ENCODE data around the gene DNER. TPM values are rescaled to one million over a fixed set of nuclear protein-coding genes. Genes with fewer than 3 reads are reported as not detected.

DNER gene
- total RNA-seq, 3 donors from 2014 or later (not counting 1 experiment from before 2014, with no cell fraction given), result not detected

DNA sequence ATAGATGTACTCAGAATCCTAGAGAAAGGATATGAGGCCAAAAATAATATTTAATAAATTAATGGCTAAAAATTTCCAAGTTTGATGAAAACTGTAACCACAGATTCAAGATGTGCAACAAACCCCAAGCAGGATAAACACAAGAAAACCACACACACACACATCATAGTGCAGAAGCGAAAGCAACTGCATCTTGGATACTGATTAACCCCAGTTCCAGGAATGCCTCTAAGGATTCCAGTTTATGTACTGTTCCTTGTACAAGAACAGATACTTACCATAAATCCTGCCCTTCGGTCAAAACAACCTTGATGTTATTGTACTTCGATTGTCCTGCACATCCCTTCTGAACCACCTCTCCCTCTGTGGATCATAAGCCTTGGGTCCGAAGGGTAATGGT, 320.4 kb downstream of the DNER start:
- no peak overlapping the region for H3K27ac Mint-ChIP-seq
- H3K36me3 ChIP-seq (ENCODE audit: control insufficient read depth, insufficient read depth, low read length), result no peaks in the 10 kb centered on the region
- no peak overlapping the region for H3K27ac ChIP-seq (ENCODE audit: low read length)
- peaks cover 6% of the 10 kb centered on the region for H3K9me3 ChIP-seq (ENCODE audit: control insufficient read depth, insufficient read depth, low read length)
- no peaks in the 10 kb centered on the region for H3K27me3 Mint-ChIP-seq (ENCODE audit: low read depth in 2 of 2)
- TF ChIP-seq, protein P1, sequence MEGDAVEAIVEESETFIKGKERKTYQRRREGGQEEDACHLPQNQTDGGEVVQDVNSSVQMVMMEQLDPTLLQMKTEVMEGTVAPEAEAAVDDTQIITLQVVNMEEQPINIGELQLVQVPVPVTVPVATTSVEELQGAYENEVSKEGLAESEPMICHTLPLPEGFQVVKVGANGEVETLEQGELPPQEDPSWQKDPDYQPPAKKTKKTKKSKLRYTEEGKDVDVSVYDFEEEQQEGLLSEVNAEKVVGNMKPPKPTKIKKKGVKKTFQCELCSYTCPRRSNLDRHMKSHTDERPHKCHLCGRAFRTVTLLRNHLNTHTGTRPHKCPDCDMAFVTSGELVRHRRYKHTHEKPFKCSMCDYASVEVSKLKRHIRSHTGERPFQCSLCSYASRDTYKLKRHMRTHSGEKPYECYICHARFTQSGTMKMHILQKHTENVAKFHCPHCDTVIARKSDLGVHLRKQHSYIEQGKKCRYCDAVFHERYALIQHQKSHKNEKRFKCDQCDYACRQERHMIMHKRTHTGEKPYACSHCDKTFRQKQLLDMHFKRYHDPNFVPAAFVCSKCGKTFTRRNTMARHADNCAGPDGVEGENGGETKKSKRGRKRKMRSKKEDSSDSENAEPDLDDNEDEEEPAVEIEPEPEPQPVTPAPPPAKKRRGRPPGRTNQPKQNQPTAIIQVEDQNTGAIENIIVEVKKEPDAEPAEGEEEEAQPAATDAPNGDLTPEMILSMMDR (IDR thresholded peaks at IDR 0.05), result no peak
- H3K4me3 Mint-ChIP-seq, result no peak overlapping the region
- 89% methylated on average over 1 of the region's 4 CpGs for WGBS (ENCODE audit: insufficient coverage)
- H3K9me3 Mint-ChIP-seq, result peaks cover 2 to 9% of the 10 kb centered on the region in 2 donors
- no peaks in the 10 kb centered on the region for H3K27me3 ChIP-seq (ENCODE audit: control insufficient read depth, insufficient read depth, low read length)
- no peaks in the 10 kb centered on the region for H3K4me1 ChIP-seq (ENCODE audit: control insufficient read depth, insufficient read depth, low read length)
- no peak for ATAC-seq
- H3K4me3 ChIP-seq (ENCODE audit: low read length), result no peak overlapping the region
- H3K4me1 Mint-ChIP-seq, result no peaks in the 10 kb centered on the region
- DNase-seq, result no peak
- intact Hi-C loops (cut with micrococcal nuclease), result no loop called here
- H3K36me3 Mint-ChIP-seq, result no peaks in the 10 kb centered on the region

DNA sequence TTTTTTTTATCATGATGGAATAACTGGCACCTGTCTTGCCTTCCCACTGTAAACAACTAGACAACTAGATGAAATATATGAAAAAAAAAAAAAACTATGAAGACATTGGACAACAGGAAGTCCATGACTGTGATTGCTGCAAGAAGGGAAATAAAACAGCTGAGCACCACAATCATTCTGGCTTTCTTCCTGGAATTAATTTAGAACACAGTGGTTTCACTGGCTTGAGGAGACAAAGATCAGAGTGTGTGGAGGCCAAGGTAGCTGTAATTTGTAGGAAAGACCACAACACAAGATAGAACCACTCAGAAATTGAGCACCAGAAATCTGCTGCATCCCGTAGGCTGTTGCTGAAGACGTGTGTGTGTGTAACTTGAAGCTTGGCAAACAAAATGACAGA, 322.2 kb downstream of the DNER start:
- 90% methylated on average over 2 of the region's 2 CpGs for WGBS (ENCODE audit: insufficient coverage)
- Mint-ChIP-seq H3K36me3 (no peaks in the 10 kb centered on the region), H3K27ac (no peak overlapping the region), H3K4me3 (no peak overlapping the region), H3K4me1 (no peaks in the 10 kb centered on the region), H3K9me3 (peaks cover 2 to 5% of the 10 kb centered on the region in 2 donors), H3K27me3 (ENCODE audit: low read depth in 2 of 2) (no peaks in the 10 kb centered on the region)
- DNase-seq (no peak), ATAC-seq (no peak)
- Histone ChIP-seq H3K4me1 (ENCODE audit: control insufficient read depth, insufficient read depth, low read length) (no peaks in the 10 kb centered on the region), H3K4me3 (ENCODE audit: low read length) (no peak overlapping the region), H3K9me3 (ENCODE audit: control insufficient read depth, insufficient read depth, low read length) (peaks cover 6% of the 10 kb centered on the region), H3K27ac (ENCODE audit: low read length) (no peak overlapping the region), H3K27me3 (ENCODE audit: control insufficient read depth, insufficient read depth, low read length) (no peaks in the 10 kb centered on the region), H3K36me3 (ENCODE audit: control insufficient read depth, insufficient read depth, low read length) (no peaks in the 10 kb centered on the region)
- intact Hi-C loops (cut with micrococcal nuclease), result no loop called here
- TF ChIP-seq, protein P1 (IDR thresholded peaks at IDR 0.05), result no peak

DNA sequence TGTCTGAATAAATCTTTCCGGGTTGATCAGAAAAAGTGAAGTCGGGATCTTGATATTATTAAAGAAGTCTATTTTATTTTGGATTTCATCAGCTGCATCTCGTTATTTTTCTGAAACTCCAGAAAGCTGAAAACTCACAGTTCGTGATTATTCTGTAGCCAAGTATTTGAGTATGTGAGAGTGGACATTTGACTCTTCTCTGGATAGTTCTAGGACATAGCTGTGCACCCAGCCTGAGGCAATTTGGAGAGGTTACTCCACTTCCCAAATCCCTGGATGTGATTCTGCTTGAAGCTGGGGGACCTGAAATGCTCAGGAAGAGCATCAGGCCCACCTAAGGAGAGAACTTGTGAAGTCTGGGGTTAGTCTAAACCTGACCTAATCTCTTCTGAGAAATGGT, 325.6 kb downstream of the DNER start:
- H3K4me3 Mint-ChIP-seq, result no peak overlapping the region
- Histone ChIP-seq H3K27me3 (ENCODE audit: control insufficient read depth, insufficient read depth, low read length) (no peaks in the 10 kb centered on the region), H3K4me3 (ENCODE audit: low read length) (no peak overlapping the region), H3K27ac (ENCODE audit: low read length) (no peak overlapping the region), H3K36me3 (ENCODE audit: control insufficient read depth, insufficient read depth, low read length) (no peaks in the 10 kb centered on the region), H3K9me3 (ENCODE audit: control insufficient read depth, insufficient read depth, low read length) (no peaks in the 10 kb centered on the region), H3K4me1 (ENCODE audit: control insufficient read depth, insufficient read depth, low read length) (no peaks in the 10 kb centered on the region)
- H3K9me3 Mint-ChIP-seq, result peaks cover 4 to 14% of the 10 kb centered on the region in 2 donors
- WGBS (ENCODE audit: insufficient coverage), result 85% methylated on average over 4 of the region's 4 CpGs
- TF ChIP-seq, protein P1 (IDR thresholded peaks at IDR 0.05), result no peak
- intact Hi-C loops (cut with micrococcal nuclease), result no loop called here
- H3K27me3 Mint-ChIP-seq (ENCODE audit: low read depth in 2 of 2), result no peaks in the 10 kb centered on the region
- no peak for DNase-seq
- no peak for ATAC-seq
- no peaks in the 10 kb centered on the region for H3K36me3 Mint-ChIP-seq
- no peaks in the 10 kb centered on the region for H3K4me1 Mint-ChIP-seq
- no peak overlapping the region for H3K27ac Mint-ChIP-seq

DNA sequence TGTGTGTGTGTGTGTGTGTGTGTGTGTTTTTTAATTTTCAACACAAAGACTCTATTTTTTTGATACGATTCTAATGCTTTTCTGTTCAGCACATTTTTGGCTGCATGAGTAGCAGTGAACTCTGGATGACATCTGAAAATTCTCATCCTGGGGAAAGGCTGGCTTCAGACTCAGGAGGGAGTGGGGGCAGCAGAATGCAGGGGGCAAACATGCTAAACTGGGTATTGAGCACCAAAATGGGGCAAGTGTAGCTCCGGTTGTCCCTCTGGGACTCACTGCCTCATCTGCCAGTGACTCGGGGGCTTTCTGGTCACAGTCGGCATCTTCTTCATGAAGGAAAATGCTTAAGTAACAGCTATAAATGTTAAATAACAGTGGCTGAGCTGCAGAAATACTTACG, 326.5 kb downstream of the DNER start:
- TF ChIP-seq, protein P1 (IDR thresholded peaks at IDR 0.05), result no peak
- Histone ChIP-seq H3K4me3 (ENCODE audit: low read length) (no peak overlapping the region), H3K9me3 (ENCODE audit: control insufficient read depth, insufficient read depth, low read length) (no peaks in the 10 kb centered on the region), H3K4me1 (ENCODE audit: control insufficient read depth, insufficient read depth, low read length) (no peaks in the 10 kb centered on the region), H3K27me3 (ENCODE audit: control insufficient read depth, insufficient read depth, low read length) (no peaks in the 10 kb centered on the region), H3K27ac (ENCODE audit: low read length) (no peak overlapping the region), H3K36me3 (ENCODE audit: control insufficient read depth, insufficient read depth, low read length) (no peaks in the 10 kb centered on the region)
- DNase-seq, result no peak
- Mint-ChIP-seq H3K27me3 (ENCODE audit: low read depth in 2 of 2) (no peaks in the 10 kb centered on the region), H3K4me3 (no peak overlapping the region), H3K27ac (no peak overlapping the region), H3K36me3 (no peaks in the 10 kb centered on the region), H3K9me3 (peaks cover 4 to 14% of the 10 kb centered on the region in 2 donors), H3K4me1 (no peaks in the 10 kb centered on the region)
- no peak for ATAC-seq
- WGBS (ENCODE audit: insufficient coverage), result 93% methylated on average over 5 of the region's 5 CpGs
- intact Hi-C loops (cut with micrococcal nuclease), result no loop called here

All from natural killer cell (primary cell).